ENCODE results near the gene TST. TPM values are rescaled to one million over a fixed set of nuclear protein-coding genes. Genes with fewer than 3 reads are reported as not detected.

Gene TST
- total and polyA plus RNA-seq, 9 of the 15 experiments (the other 6 are each of a cell fraction or from before 2014, with no cell fraction given) = 1.4 to 26.9 (median 12.4) TPM

- BruUV-seq (replicated peaks) = no TSS peak
- Histone ChIP-seq H3K27me3 (ENCODE audit: control insufficient read depth in 2 of 2, insufficient read depth in 2 of 2, low read length in 2 of 2) (peaks cover 4 to 61% of the 10 kb centered on the region in 2 experiments; a peak in 4 of 5 replicates), H3K27ac (ENCODE audit: extremely low read depth, low read depth, low read length) (no peak overlapping the region), H3K4me3 (no peak overlapping the region), H2AFZ (ENCODE audit: low read depth, low read length) (no peak overlapping the region), H3K36me3 (ENCODE audit: control insufficient read depth, insufficient read depth, low read length) (no peaks in the 10 kb centered on the region), H3K79me2 (ENCODE audit: control insufficient read depth, insufficient read depth, low read length) (no peaks in the 10 kb centered on the region), H3K9ac (ENCODE audit: insufficient read depth in 1 of 2, low read depth in 2 of 2, low read length in 2 of 2) (no peak overlapping the region), H3K9me1 (ENCODE audit: control insufficient read depth, insufficient read depth, low read length) (no peaks in the 10 kb centered on the region), H3K4me1 (replicated peaks in 1 of 2; ENCODE audit: control insufficient read depth in 2 of 2, insufficient read depth in 2 of 2, low read length in 2 of 2) (no peaks in the 10 kb centered on the region; a peak in 1 of 5 replicates), H4K20me1 (replicated peaks; ENCODE audit: control insufficient read depth, insufficient read depth, low read length) (no peaks in the 10 kb centered on the region; the same call in 1 of the 2 replicates), H3K4me2 (ENCODE audit: insufficient read depth, low read length) (no peak overlapping the region), H3K9me3 (replicated peaks; ENCODE audit: control insufficient read depth, insufficient read depth, low read depth, low read length) (no peaks in the 10 kb centered on the region)
- in situ Hi-C loops (cut with MboI) (no loop called here), intact Hi-C loops (cut with micrococcal nuclease) (no loop called here)
- CTCF ChIA-PET (ENCODE audit: low intra/inter-chr PET ratio) = no interaction called here
- no peak for TF ChIP-seq CUX1 (CRISPR knock-in tag; IDR thresholded peaks at IDR 0.05)
- no peak for TF ChIP-seq IRF2 (CRISPR knock-in tag; IDR thresholded peaks at IDR 0.05)
- TF ChIP-seq JUNB (CRISPR knock-in tag; conservative IDR thresholded peaks at IDR 0.05) = no peak
- no peak for TF ChIP-seq EZH2 (IDR thresholded peaks at IDR 0.05; ENCODE audit: borderline replicate concordance, low read depth, low read length)
- no peak for TF ChIP-seq ESRRA (IDR thresholded peaks at IDR 0.05; ENCODE audit: borderline replicate concordance, low read depth)
- no peak for TF ChIP-seq XRCC5 (IDR thresholded peaks at IDR 0.05; ENCODE audit: low read depth, low read length)
- TF ChIP-seq ZNF324 (CRISPR knock-in tag; IDR thresholded peaks at IDR 0.05) = no peak
- TF ChIP-seq ZBTB12 (CRISPR knock-in tag; IDR thresholded peaks at IDR 0.05) = no peak
- TF ChIP-seq MCM2 (IDR thresholded peaks at IDR 0.05; ENCODE audit: low read depth) = no peak
- no peak for TF ChIP-seq HMBOX1 (IDR thresholded peaks at IDR 0.05)
- no peak for TF ChIP-seq TGIF2 (CRISPR knock-in tag; IDR thresholded peaks at IDR 0.05)
- TF ChIP-seq E2F8 (IDR thresholded peaks at IDR 0.05; ENCODE audit: low read depth, partially characterized antibody) = no peak
- WGBS (ENCODE audit: insufficient coverage, low coverage, missing lambda C conversion rate) = 0% methylated on average over 1 of the region's 9 CpGs
- FAIRE-seq (no peak), DNase-seq (ENCODE audit: extremely low read depth in 1 of 4, low spot score in 3 of 4) (no peak), ATAC-seq (no peak)
- POLR2A ChIA-PET = interaction anchor here (1.3 kb wide), 1 partner anchor 11 kb away, joined by 4 read pairs; no protein-coding TSS in a partner anchor
These were observed 46.7 kb upstream of the TST start for GRCh38 chr22:37065961-37066360.

Data from K562 (cell line).